Measurements from ENCODE around the gene VCL. TPM values are rescaled to one million over a fixed set of nuclear protein-coding genes. Genes with fewer than 3 reads are reported as not detected.

Gene VCL
- total and polyA plus RNA-seq, 9 of the 15 experiments (the other 6 are each of a cell fraction or from before 2014, with no cell fraction given) = 29.8 to 186 (median 76.4) TPM

GRCh38 chr10:73997787-73998622 is at the start of gene VCL (continued):
- TF ChIP-seq ATF3 (IDR thresholded peaks at IDR 0.05) = no peak
- TF ChIP-seq ATF3 (CRISPR knock-in tag; conservative IDR thresholded peaks at IDR 0.05) = no peak; the same call in 1 of the 2 replicates
- TF ChIP-seq ZSCAN32 (CRISPR knock-in tag; IDR thresholded peaks at IDR 0.05) = peak; percentile 29; the same call in 1 of the 2 replicates
- peak; percentile 52 for TF ChIP-seq ZFX (CRISPR knock-in tag; IDR thresholded peaks at IDR 0.05)
- no peak for TF ChIP-seq ZNF592 (IDR thresholded peaks at IDR 0.05)
- no peak for TF ChIP-seq ZFP30 (CRISPR knock-in tag; IDR thresholded peaks at IDR 0.05; ENCODE audit: borderline replicate concordance)
- TF ChIP-seq CEBPG (CRISPR knock-in tag; IDR thresholded peaks at IDR 0.05) = no peak
- TF ChIP-seq CEBPG (tag; conservative IDR thresholded peaks at IDR 0.05 in 1 of 2, IDR thresholded peaks at IDR 0.05 in 1 of 2) = no peak
- peak; percentile 79 to 93 for TF ChIP-seq MLLT1 (IDR thresholded peaks at IDR 0.05)
- TF ChIP-seq KLF13 (tag; IDR thresholded peaks at IDR 0.05; ENCODE audit: borderline replicate concordance, low read depth) = no peak
- no peak for TF ChIP-seq NELFE (IDR thresholded peaks at IDR 0.05; ENCODE audit: insufficient read depth, insufficient read length)
- TF ChIP-seq RBFOX2 (IDR thresholded peaks at IDR 0.05; ENCODE audit: low read depth, low read length) = peak; percentile 100
- no peak; a peak in 2 of 4 replicates for TF ChIP-seq ZMIZ1 (IDR thresholded peaks at IDR 0.05; ENCODE audit: low read depth in 2 of 2, low read length in 2 of 2)

Data from K562 (cell line).